GM18951 (cell line): ENCODE measurements around the gene TCERG1L.

Experiments
- POLR2A ChIP-seq: IDR thresholded peaks from 4 replicates; pipeline ENCODE4 v1.6.1; 2011; ENCODE audit warnings: mild to moderate bottlenecking; ENCODE audit not compliant: insufficient read length, insufficient read depth; ENCODE audit errors: extremely low read depth
- in situ Hi-C: fragments of 300-500 bp; cut with MboI; formaldehyde crosslinking; loops from one replicate; pipeline ENCODE4 v1.12.0; 2022; ENCODE audit warnings: low sequenced_read_pairs, mixed read lengths, inconsistent platforms; ENCODE audit not compliant: unreplicated experiment

The TCERG1L gene

GRCh38 chr10:131254859-131255252 lies 56.7 kb downstream of the TCERG1L start:
- TF ChIP-seq POLR2A = no peak
- in situ Hi-C loops = no loop called here

GRCh38 chr10:131253931-131254858 lies 57.3 kb downstream of the TCERG1L start:
- in situ Hi-C loops = no loop called here
- TF ChIP-seq POLR2A = no peak

- no peak for TF ChIP-seq POLR2A
- in situ Hi-C loops = no loop called here
These were observed 58.8 kb downstream of the TCERG1L start for GRCh38 chr10:131252567-131253276.

GRCh38 chr10:131251146-131251541 lies 60.4 kb downstream of the TCERG1L start:
- TF ChIP-seq POLR2A = no peak

GRCh38 chr10:131250454-131251145 lies 60.9 kb downstream of the TCERG1L start:
- in situ Hi-C loops = no loop called here
- TF ChIP-seq POLR2A = no peak

More at GRCh38 chr10:131251146-131251541, 60.4 kb downstream of the TCERG1L start:
- in situ Hi-C loops = no loop called here

GRCh38 chr10:131249955-131250344 lies 61.6 kb downstream of the TCERG1L start:
- in situ Hi-C loops = no loop called here
- TF ChIP-seq POLR2A = no peak

- no peak for TF ChIP-seq POLR2A
These were observed 62.1 kb downstream of the TCERG1L start for GRCh38 chr10:131249238-131249954.

GRCh38 chr10:131248376-131249165 lies 63.0 kb downstream of the TCERG1L start:
- in situ Hi-C loops = no loop called here
- no peak for TF ChIP-seq POLR2A

More at GRCh38 chr10:131249238-131249954, 62.1 kb downstream of the TCERG1L start:
- in situ Hi-C loops = no loop called here

GRCh38 chr10:131247873-131248272 lies 63.6 kb downstream of the TCERG1L start:
- no peak for TF ChIP-seq POLR2A
- in situ Hi-C loops = no loop called here

- in situ Hi-C loops = no loop called here
- TF ChIP-seq POLR2A = no peak
These were observed 64.7 kb downstream of the TCERG1L start for GRCh38 chr10:131246775-131247174.

GRCh38 chr10:131246089-131246488 lies 65.4 kb downstream of the TCERG1L start:
- no peak for TF ChIP-seq POLR2A
- in situ Hi-C loops = no loop called here
